DOHH2 (cell line): ENCODE measurements around the gene SOD3.

Source experiments
- CTCF ChIP-seq: fragments of 200-600 bp; sonication (generic); IDR thresholded peaks from one replicate; pipeline ENCODE4 v1.5.1; 2014; ENCODE audit warnings: antibody characterized with exemption, mild to moderate bottlenecking, low read depth, low read length; ENCODE audit not compliant: poor library complexity, severe bottlenecking
- EZH2phosphoT487 ChIP-seq: fragments of 200-600 bp; sonication (generic); IDR thresholded peaks from 2 replicates; pipeline ENCODE4 v1.6.1; 2017; ENCODE audit warnings: borderline replicate concordance, mild to moderate bottlenecking, antibody characterized with exemption, low read length, moderate library complexity, mixed read lengths

GRCh38 chr4:24794916-24795665, at the start of gene SOD3:
- no peak for TF ChIP-seq CTCF
- TF ChIP-seq EZH2phosphoT487, result no peak
